B cell (primary cell): ENCODE data around the gene ADAMTS12.

ENCODE experiments used
- CTCF ChIP-seq: fragments of 200-600 bp; IDR thresholded peaks from one replicate; pipeline ENCODE4 v1.8.0; 2022; ENCODE audit warnings: antibody characterized with exemption, mild to moderate bottlenecking
- EZH2 ChIP-seq: IDR thresholded peaks from 2 replicates; pipeline ENCODE4 v1.6.1; 2012; ENCODE audit warnings: borderline replicate concordance, low read depth, mild to moderate bottlenecking, moderate library complexity, low read length; ENCODE audit not compliant: insufficient read depth, poor library complexity, severe bottlenecking

GRCh38 chr5:33794550-33795181 is 97.1 kb downstream of the ADAMTS12 start:
- TF ChIP-seq CTCF: no peak
- no peak for TF ChIP-seq EZH2
